Esophagus muscularis mucosa (tissue), 4 donors: ENCODE measurements around the gene NOXA1. TPM values are rescaled to one million over a fixed set of nuclear protein-coding genes. Genes with fewer than 3 reads are reported as not detected.
A peak's percentile ranks its signal among the peaks of the same experiment; 100 is the strongest.

Experiments
- DNase-seq: peaks from one replicate; pipeline ENCODE4 v3.0.0-alpha.2; 2017; ENCODE audit errors: extremely low spot score
- H3K27ac ChIP-seq, 4 donors: fragments of 200-600 bp; sonication (generic); replicated peaks in 1 of 4; 1 replicate in 3 of 4; 2 replicates in 1 of 4; pipeline ENCODE4 v1.5.1; 2016 to 2019; ENCODE audit warnings: mild to moderate bottlenecking in 1 of 4
- H3K27me3 ChIP-seq, 4 donors: fragments of 200-600 bp; sonication (generic); one replicate each; pipeline versions ENCODE4 v1.5.1 to v1.6.0; 2016 to 2019
- H3K36me3 ChIP-seq, 4 donors: fragments of 200-600 bp; sonication (generic); one replicate each; pipeline ENCODE4 v1.5.1; 2016 to 2019
- H3K4me1 ChIP-seq, 4 donors: fragments of 200-600 bp; sonication (generic); one replicate each; pipeline ENCODE4 v1.5.1; 2016 to 2019
- H3K4me3 ChIP-seq, 4 donors: fragments of 200-600 bp; sonication (generic); 1 replicate in 2 of 4; 2 replicates in 2 of 4; pipeline ENCODE4 v1.5.1; 2016 to 2019; ENCODE audit warnings: mild to moderate bottlenecking in 4 of 4, moderate library complexity in 1 of 4
- H3K9me3 ChIP-seq, 4 donors: fragments of 200-600 bp; sonication (generic); 1 replicate in 3 of 4; 2 replicates in 1 of 4; pipeline ENCODE4 v1.5.1; 2016 to 2019
- EP300 ChIP-seq: sonication (generic); formaldehyde crosslinking; IDR thresholded peaks from one replicate; pipeline ENCODE4 v1.6.1; 2017; ENCODE audit warnings: antibody characterized with exemption
- POLR2A ChIP-seq: fragments of 450-650 bp; IDR thresholded peaks from one replicate; pipeline ENCODE4 v1.6.1; 2017; ENCODE audit warnings: antibody characterized with exemption, moderate library complexity, mild to moderate bottlenecking, low read depth
- POLR2AphosphoS5 ChIP-seq, 2 donors: sonication (generic); formaldehyde crosslinking; IDR thresholded peaks; one replicate each; pipeline ENCODE4 v1.6.1; 2017; ENCODE audit warnings: antibody characterized with exemption in 2 of 2
- WGBS: methylation state at CpG from one replicate; pipeline ENCODE4 v1.1.5; 2018; 5-methylcytosine and 5-hydroxymethylcytosine counted together
- intact Hi-C: fragments of 100-400 bp; cut with DNase I; formaldehyde crosslinking; loops from one replicate; pipeline ENCODE4 v1.15.1; 2023
- total RNA-seq, 4 donors: library from RNA; depleted of rRNA; stranded (reverse); fragments of >200 nt; gene quantifications; one replicate each; pipeline versions ENCODE4 v1.1.0 to v1.2.1, GENCODE V29; 2016
- TF ChIP-seq, protein P1 (sequence below), 3 experiments: fragments of 200-600 bp in 2 of 3; fragments of 450-650 bp in 1 of 3; sonication (generic) in 2 of 3; IDR thresholded peaks; one replicate each; pipeline ENCODE4 v1.5.1; 2017 to 2019; ENCODE audit warnings: antibody characterized with exemption in 3 of 3, mild to moderate bottlenecking in 2 of 3, moderate library complexity in 1 of 3

Gene NOXA1
- total RNA-seq, 4 donors from 2014 or later: 2.1 to 4.0 (median 3.0) TPM

- Histone ChIP-seq H3K9me3 (no peaks in the 10 kb centered on the region), H3K27me3 (no peaks in the 10 kb centered on the region), H3K4me3 (no peak overlapping the region), H3K27ac (peak overlapping the region in 2 of 4 donors; percentile 46 to 76), H3K36me3 (peaks cover 6 to 43% (median 39%) of the 10 kb centered on the region in 4 donors), H3K4me1 (peaks cover 31 to 67% (median 62%) of the 10 kb centered on the region in 4 donors)
- TF ChIP-seq POLR2AphosphoS5 (IDR thresholded peaks at IDR 0.05) (no peak), POLR2A (no peak), EP300 (no peak)
- TF ChIP-seq, protein P1, sequence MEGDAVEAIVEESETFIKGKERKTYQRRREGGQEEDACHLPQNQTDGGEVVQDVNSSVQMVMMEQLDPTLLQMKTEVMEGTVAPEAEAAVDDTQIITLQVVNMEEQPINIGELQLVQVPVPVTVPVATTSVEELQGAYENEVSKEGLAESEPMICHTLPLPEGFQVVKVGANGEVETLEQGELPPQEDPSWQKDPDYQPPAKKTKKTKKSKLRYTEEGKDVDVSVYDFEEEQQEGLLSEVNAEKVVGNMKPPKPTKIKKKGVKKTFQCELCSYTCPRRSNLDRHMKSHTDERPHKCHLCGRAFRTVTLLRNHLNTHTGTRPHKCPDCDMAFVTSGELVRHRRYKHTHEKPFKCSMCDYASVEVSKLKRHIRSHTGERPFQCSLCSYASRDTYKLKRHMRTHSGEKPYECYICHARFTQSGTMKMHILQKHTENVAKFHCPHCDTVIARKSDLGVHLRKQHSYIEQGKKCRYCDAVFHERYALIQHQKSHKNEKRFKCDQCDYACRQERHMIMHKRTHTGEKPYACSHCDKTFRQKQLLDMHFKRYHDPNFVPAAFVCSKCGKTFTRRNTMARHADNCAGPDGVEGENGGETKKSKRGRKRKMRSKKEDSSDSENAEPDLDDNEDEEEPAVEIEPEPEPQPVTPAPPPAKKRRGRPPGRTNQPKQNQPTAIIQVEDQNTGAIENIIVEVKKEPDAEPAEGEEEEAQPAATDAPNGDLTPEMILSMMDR (IDR thresholded peaks at IDR 0.05): no peak
- DNase-seq: no peak
- intact Hi-C loops: no loop called here
- WGBS: 95% methylated on average over 10 of the region's 18 CpGs
Observed at GRCh38 chr9:137455359-137455991, 32.3 kb downstream of the NOXA1 start.

DNA sequence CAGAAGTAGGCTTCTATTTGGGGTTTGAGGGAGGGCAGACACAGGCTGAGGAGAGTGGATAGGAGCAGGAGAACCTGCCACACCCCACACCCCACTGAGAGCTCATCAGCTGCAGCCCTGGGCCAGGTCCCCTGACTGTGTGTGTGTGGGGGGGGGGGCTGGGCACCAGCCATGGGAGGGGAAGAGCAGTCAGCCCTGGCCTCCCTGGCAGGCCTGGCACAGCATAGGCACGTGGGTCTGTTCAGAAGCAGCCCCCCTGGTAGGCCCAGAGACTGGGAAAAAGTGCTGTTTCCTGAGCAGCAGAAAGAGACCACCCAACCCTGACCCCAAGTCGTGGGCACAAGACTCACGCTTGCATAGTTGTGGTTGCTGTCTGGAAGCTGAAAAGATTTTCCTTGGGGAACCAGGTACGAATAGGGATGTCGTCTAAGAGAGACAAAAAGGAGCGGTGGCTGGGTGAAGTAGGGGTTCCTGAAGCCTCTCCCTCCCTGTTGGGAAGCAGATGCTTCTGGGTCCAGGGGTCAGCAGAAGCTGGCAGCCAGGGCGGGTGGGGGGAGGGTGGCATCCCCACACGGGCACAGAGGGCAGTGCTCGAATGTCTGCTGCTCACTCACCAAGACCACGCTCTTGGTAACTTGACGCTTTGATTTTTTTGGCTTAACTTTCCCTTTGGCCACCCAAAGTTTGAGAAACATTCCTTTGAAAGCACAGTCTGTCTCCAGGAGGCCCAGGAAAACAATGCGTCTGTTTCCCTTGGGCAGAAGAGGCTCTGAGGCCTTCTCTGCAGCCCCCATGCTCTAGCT lies 33.1 kb downstream of the NOXA1 start:
- 94% methylated on average over 11 of the region's 12 CpGs for WGBS
- H3K9me3 ChIP-seq: no peaks in the 10 kb centered on the region
- TF ChIP-seq, protein P1 (IDR thresholded peaks at IDR 0.05): no peak
- TF ChIP-seq POLR2AphosphoS5 (IDR thresholded peaks at IDR 0.05): no peak
- TF ChIP-seq POLR2A: no peak
- no peak for TF ChIP-seq EP300
- peak overlapping the region in 3 of 4 donors; percentile 19 to 79 (median 46) for H3K27ac ChIP-seq
- intact Hi-C loops: no loop called here
- no peaks in the 10 kb centered on the region for H3K27me3 ChIP-seq
- DNase-seq: no peak
- H3K4me3 ChIP-seq: no peak overlapping the region
- peaks cover 6 to 43% (median 39%) of the 10 kb centered on the region in 4 donors for H3K36me3 ChIP-seq
- peaks cover 31 to 70% (median 66%) of the 10 kb centered on the region in 4 donors for H3K4me1 ChIP-seq

DNA sequence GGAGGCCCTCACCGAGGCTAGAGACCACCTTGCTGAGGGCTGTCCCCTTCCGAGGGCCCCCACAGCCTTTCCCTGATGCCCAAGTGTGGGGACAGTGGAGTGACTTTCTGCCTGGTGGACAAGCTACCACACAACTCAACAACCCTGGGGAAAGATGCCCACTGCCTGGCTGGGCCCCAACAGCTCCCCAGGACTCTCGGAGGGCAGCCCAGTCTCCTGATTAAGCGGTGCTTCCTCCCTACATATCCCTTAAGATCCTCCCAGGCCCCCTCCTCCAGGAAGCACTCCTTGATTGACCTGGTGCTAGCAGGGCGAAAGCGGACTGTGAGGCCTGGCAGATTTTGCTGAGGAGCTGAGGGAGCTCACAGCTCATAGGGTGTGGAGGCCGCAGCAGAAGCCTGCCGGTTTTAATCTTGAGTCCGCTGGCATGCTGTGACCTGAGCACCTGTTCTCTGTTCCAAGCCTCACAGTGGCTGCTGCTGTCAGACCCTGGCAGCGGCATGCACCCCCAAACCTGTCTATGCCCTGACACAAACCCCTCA lies 33.7 kb downstream of the NOXA1 start:
- no peaks in the 10 kb centered on the region for H3K27me3 ChIP-seq
- intact Hi-C loops: no loop called here
- no peaks in the 10 kb centered on the region for H3K9me3 ChIP-seq
- H3K4me3 ChIP-seq: no peak overlapping the region
- peaks cover 36 to 76% (median 73%) of the 10 kb centered on the region in 4 donors for H3K4me1 ChIP-seq
- H3K27ac ChIP-seq: peak overlapping the region in 3 of 4 donors; percentile 19 to 79 (median 79)
- 100% methylated on average over 1 of the region's 10 CpGs for WGBS
- DNase-seq: no peak
- TF ChIP-seq POLR2AphosphoS5 (IDR thresholded peaks at IDR 0.05): no peak
- TF ChIP-seq, protein P1 (IDR thresholded peaks at IDR 0.05): no peak
- no peak for TF ChIP-seq EP300
- no peak for TF ChIP-seq POLR2A
- peaks cover 6 to 43% (median 41%) of the 10 kb centered on the region in 4 donors for H3K36me3 ChIP-seq

GRCh38 chr9:137457406-137458193 lies 34.4 kb downstream of the NOXA1 start:
- no peak for DNase-seq
- Histone ChIP-seq H3K36me3 (peaks cover 4 to 39% (median 37%) of the 10 kb centered on the region in 4 donors), H3K9me3 (no peaks in the 10 kb centered on the region), H3K4me1 (peaks cover 37 to 80% (median 75%) of the 10 kb centered on the region in 4 donors), H3K27me3 (no peaks in the 10 kb centered on the region), H3K27ac (peak overlapping the region; percentile 66 to 81 (median 79)), H3K4me3 (peak overlapping the region; percentile 81 to 87 (median 86))
- TF ChIP-seq POLR2AphosphoS5 (IDR thresholded peaks at IDR 0.05): no peak
- TF ChIP-seq, protein P1 (IDR thresholded peaks at IDR 0.05): no peak
- no peak for TF ChIP-seq POLR2A
- no peak for TF ChIP-seq EP300
- intact Hi-C loops: no loop called here
- 90% methylated on average over 6 of the region's 44 CpGs for whole genome bisulfite sequencing
